Measurements from ENCODE around the gene KREMEN1.

KREMEN1 gene

GRCh38 chr22:29054251-29054767, 18.5 kb upstream of the KREMEN1 start:
- no peaks in the 10 kb centered on the region for H3K27me3 ChIP-seq (ENCODE audit: insufficient read depth, poor library complexity, severe bottlenecking)
- H3K27ac ChIP-seq (replicated peaks): no peak overlapping the region
- no peak for DNase-seq (ENCODE audit: low read depth in 1 of 2, low spot score in 1 of 2)
- no peak overlapping the region for H3K4me3 ChIP-seq (replicated peaks; ENCODE audit: insufficient read depth, low read length)
- TF ChIP-seq CTCF (IDR thresholded peaks at IDR 0.05; ENCODE audit: insufficient read depth, low read length): no peak

GRCh38 chr22:29055192-29055830, 17.5 kb upstream of the KREMEN1 start:
- no peak for TF ChIP-seq POLR2AphosphoS5 (IDR thresholded peaks at IDR 0.05; ENCODE audit: low read depth)
- no peak for TF ChIP-seq SPI1 (IDR thresholded peaks at IDR 0.05; ENCODE audit: borderline replicate concordance, low read depth)
- no peak for TF ChIP-seq CTCF (IDR thresholded peaks at IDR 0.05; ENCODE audit: insufficient read depth, low read length)
- no peak for TF ChIP-seq GABPA (IDR thresholded peaks at IDR 0.05; ENCODE audit: low read depth)
- no peak for TF ChIP-seq REST (IDR thresholded peaks at IDR 0.05; ENCODE audit: insufficient replicate concordance, low read depth)
- no peak for DNase-seq (ENCODE audit: low read depth in 1 of 2, low spot score in 1 of 2)
- H3K27ac ChIP-seq (replicated peaks): no peak overlapping the region
- no peak overlapping the region for H3K4me3 ChIP-seq (replicated peaks; ENCODE audit: insufficient read depth, low read length)
- H3K27me3 ChIP-seq (ENCODE audit: insufficient read depth, poor library complexity, severe bottlenecking): no peaks in the 10 kb centered on the region

GRCh38 chr22:29056472-29056871, 16.4 kb upstream of the KREMEN1 start:
- Histone ChIP-seq H3K27me3 (ENCODE audit: insufficient read depth, poor library complexity, severe bottlenecking) (no peaks in the 10 kb centered on the region), H3K27ac (replicated peaks) (no peak overlapping the region), H3K4me3 (replicated peaks; ENCODE audit: insufficient read depth, low read length) (no peak overlapping the region)
- TF ChIP-seq SPI1 (IDR thresholded peaks at IDR 0.05; ENCODE audit: borderline replicate concordance, low read depth) (no peak), CTCF (IDR thresholded peaks at IDR 0.05; ENCODE audit: insufficient read depth, low read length) (no peak), REST (IDR thresholded peaks at IDR 0.05; ENCODE audit: insufficient replicate concordance, low read depth) (no peak), POLR2AphosphoS5 (IDR thresholded peaks at IDR 0.05; ENCODE audit: low read depth) (no peak), GABPA (IDR thresholded peaks at IDR 0.05; ENCODE audit: low read depth) (no peak)
- no peak for DNase-seq (ENCODE audit: low read depth in 1 of 2, low spot score in 1 of 2)

All from HL-60 (cell line).